ENCODE measurements around the gene EFNA4.

Gene EFNA4

GRCh38 chr1:155032886-155033285 is 30.7 kb upstream of the EFNA4 start:
- DNase-seq (ENCODE audit: extremely low read depth in 1 of 2, low read depth in 1 of 2): no peak

- no peak for DNase-seq (ENCODE audit: extremely low read depth in 1 of 2, low read depth in 1 of 2)
These were observed 30.0 kb upstream of the EFNA4 start, which contains the start of the genes DCST1 and DCST2 for GRCh38 chr1:155033524-155033923. DCST1 (plus strand) TSS chr1:155033824; CDS start chr1:155034037, 213 bp downstream. DCST2 (minus strand) TSS chr1:155033781; CDS start chr1:155033701, 80 bp downstream.

- no peak for DNase-seq (ENCODE audit: extremely low read depth in 1 of 2, low read depth in 1 of 2)
These were observed 29.0 kb upstream of the EFNA4 start for GRCh38 chr1:155034318-155035208.

GRCh38 chr1:155035936-155036335 is 27.6 kb upstream of the EFNA4 start:
- DNase-seq (ENCODE audit: extremely low read depth in 1 of 2, low read depth in 1 of 2): no peak

- DNase-seq (ENCODE audit: extremely low read depth in 1 of 2, low read depth in 1 of 2): no peak
These were observed 26.5 kb upstream of the EFNA4 start for GRCh38 chr1:155037043-155037442.

GRCh38 chr1:155037851-155038441 is 25.6 kb upstream of the EFNA4 start:
- no peak for DNase-seq (ENCODE audit: extremely low read depth in 1 of 2, low read depth in 1 of 2)

GRCh38 chr1:155038602-155039307 is 24.8 kb upstream of the EFNA4 start:
- DNase-seq (ENCODE audit: extremely low read depth in 1 of 2, low read depth in 1 of 2): no peak

- no peak for DNase-seq (ENCODE audit: extremely low read depth in 1 of 2, low read depth in 1 of 2)
These were observed 24.3 kb upstream of the EFNA4 start for GRCh38 chr1:155039308-155039669.

- no peak for DNase-seq (ENCODE audit: extremely low read depth in 1 of 2, low read depth in 1 of 2)
These were observed 23.0 kb upstream of the EFNA4 start for GRCh38 chr1:155040358-155041093.

DNA sequence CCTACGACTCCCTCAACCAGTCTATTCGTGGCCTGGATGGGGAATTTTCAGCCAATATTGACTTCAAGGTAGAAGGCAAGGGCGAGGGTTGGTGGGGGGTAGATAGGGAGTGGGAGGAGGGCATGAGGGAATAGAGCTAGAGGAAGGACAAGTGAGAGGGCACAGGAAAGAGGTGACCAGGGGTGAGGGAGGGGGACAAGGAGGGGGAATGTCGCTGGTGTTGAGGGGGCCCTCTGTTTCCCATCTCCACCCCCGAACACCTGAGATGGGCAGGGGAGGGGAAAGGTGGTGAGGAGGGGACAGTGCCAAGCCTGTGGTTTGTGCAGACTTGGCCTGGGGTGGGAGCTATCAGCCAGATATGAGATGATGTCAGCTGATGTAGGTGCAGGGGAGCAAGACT is 20.8 kb upstream of the EFNA4 start:
- DNase-seq (ENCODE audit: extremely low read depth in 1 of 2, low read depth in 1 of 2): no peak

DNA sequence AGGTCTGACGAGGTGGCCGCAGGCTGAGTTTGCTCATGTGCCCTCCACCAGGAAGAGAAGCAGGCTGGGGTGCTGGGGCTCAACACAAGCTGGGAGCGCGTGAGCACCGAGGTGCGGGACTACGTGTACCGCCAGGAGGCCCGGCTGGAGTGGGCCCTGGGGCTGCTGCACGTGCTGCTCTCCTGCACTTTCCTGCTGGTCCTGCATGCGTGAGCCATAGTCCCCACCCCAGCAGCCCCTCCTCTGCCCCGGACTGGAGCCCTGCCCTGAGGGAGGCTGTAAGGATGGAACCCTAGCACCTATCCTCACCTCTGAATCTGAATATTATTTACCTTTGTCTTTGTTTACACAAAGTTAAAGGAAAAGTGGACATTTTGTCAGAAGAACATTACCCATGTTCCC is 20.2 kb upstream of the EFNA4 start:
- DNase-seq (ENCODE audit: extremely low read depth in 1 of 2, low read depth in 1 of 2): no peak

DNA sequence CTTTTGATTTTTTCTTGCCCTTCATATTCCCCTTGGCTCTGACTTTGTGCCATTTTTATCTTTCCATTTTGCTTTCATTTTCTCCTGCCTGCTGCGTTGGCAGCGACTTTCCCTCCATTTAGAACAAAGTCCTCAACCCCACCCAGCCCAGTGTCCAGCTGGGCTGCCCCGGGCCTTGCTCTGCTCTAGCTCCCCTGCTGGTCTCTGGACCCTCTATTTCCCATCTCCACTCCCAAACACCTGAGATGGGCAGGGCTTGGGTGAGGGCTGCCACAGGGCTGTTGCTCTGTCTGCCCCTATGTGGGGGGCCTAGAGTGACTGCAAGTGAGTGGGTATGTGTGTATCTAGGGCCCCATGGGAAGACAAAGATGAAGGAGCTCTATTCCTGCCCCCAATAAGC is 19.7 kb upstream of the EFNA4 start:
- DNase-seq (ENCODE audit: extremely low read depth in 1 of 2, low read depth in 1 of 2): no peak

DNA sequence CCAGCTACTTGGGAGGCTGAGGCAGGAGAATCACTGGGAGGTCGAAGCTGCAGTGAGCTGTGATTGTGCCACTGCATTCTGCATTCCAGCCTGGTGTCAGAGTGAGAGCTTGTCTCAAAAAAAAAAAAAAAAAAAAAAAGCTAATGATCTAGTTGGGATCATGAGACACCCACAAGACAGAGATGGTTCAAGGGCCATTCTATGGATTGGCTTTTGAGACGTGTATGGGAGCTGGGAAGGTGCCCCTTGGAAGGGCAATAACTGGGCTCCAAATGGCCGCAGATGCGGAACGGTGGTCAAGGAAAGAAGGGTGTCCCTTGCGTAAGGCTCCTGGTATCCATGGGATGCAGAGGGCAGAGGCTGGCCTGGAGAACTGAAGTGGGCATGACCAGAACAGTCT is 19.2 kb upstream of the EFNA4 start:
- DNase-seq (ENCODE audit: extremely low read depth in 1 of 2, low read depth in 1 of 2): no peak

- peak in 1 of 2 donors; percentile 16 for DNase-seq (ENCODE audit: extremely low read depth in 1 of 2, low read depth in 1 of 2)
These were observed 18.5 kb upstream of the EFNA4 start for GRCh38 chr1:155044812-155045657.

- DNase-seq (ENCODE audit: extremely low read depth in 1 of 2, low read depth in 1 of 2): no peak
These were observed 14.8 kb upstream of the EFNA4 start for GRCh38 chr1:155048449-155049334.

GRCh38 chr1:155049651-155050559 is 13.6 kb upstream of the EFNA4 start:
- DNase-seq (ENCODE audit: extremely low read depth in 1 of 2, low read depth in 1 of 2): no peak

DNA sequence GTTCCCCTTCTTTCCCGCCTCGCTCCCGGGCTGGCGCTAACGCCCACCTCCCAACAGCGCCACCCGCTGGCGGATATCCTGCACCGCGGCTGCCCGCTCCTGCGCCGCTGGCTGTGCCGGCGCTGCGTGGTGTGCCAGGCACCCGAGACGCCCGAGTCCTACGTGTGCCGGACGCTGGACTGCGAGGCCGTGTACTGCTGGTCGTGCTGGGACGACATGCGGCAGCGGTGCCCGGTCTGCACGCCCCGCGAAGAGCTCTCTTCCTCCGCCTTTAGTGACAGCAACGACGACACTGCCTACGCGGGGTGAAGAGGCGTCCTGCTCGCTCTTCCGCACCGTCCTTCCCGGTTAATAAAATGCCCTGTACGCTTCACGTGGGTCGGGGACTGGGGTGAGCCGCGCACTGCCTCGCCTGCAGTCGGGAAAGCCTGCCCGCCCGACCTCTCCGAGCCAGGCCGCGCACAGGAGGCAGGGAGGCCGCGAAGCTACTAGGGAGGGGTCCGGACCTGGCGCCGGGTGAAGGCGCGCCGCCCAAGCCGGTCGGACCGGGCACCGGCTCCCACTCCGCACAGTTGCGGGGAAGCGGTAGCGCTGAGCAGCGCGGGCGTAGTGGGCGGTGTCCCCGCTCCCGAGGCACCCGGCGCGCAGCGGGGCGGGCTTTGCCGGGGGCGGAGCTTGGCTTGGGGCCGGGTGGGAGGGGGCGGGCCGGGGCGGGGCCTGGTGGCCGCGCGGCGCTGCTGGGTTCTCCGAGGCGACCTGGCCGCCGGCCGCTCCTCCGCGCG is 12.8 kb upstream of the EFNA4 start, which contains the start of gene ADAM15:
TSS of gene ADAM15 (plus strand) at position 757 of the 782 bp plus-strand sequence. CDS start 71 bp downstream, outside the sequence.
- DNase-seq (ENCODE audit: extremely low read depth in 1 of 2, low read depth in 1 of 2): peak in 1 of 2 donors; percentile 73

Data from activated CD8-positive, alpha-beta memory T cell treated with anti-CD3 and anti-CD28 coated beads for 1 hour (primary cell).